OCI-LY1 (cell line): ENCODE results near the gene SDE2.
"Not testable (repeated sequence)": the region's sequence is repeated elsewhere in the genome, so short reads cannot be mapped to it uniquely, and the experiment has no call there.

Experiments
- H2AFZ ChIP-seq: fragments of 200-600 bp; sonication (generic), shearing (Covaris generic); 2 replicates; pipeline ENCODE4 v1.6.0; 2014; ENCODE audit warnings: antibody characterized with exemption, mild to moderate bottlenecking, low read length
- H3F3A ChIP-seq: fragments of 200-600 bp; sonication (generic), shearing (Covaris generic); 2 replicates; pipeline ENCODE4 v1.6.0; 2014; ENCODE audit warnings: mild to moderate bottlenecking, antibody characterized with exemption, low read length, moderate library complexity; ENCODE audit not compliant: insufficient read depth
- H3K27ac ChIP-seq: fragments of 200-600 bp; sonication (generic); 2 replicates; pipeline ENCODE4 v1.5.1; 2014; ENCODE audit warnings: low read length, mixed run types, mild to moderate bottlenecking, low read depth; ENCODE audit not compliant: poor library complexity, severe bottlenecking
- H3K27me3 ChIP-seq: fragments of 200-600 bp; sonication (generic); 2 replicates; pipeline ENCODE4 v1.6.0; 2014; ENCODE audit warnings: antibody characterized with exemption, mild to moderate bottlenecking, low read length, moderate library complexity; ENCODE audit not compliant: insufficient read depth
- H3K36me3 ChIP-seq: fragments of 200-600 bp; sonication (generic); 2 replicates; pipeline ENCODE4 v1.6.1; 2014; ENCODE audit warnings: mild to moderate bottlenecking, antibody characterized with exemption, low read length, moderate library complexity, mixed read lengths; ENCODE audit not compliant: insufficient read depth
- H3K4me1 ChIP-seq: fragments of 200-600 bp; sonication (generic); 2 replicates; pipeline ENCODE4 v1.5.1; 2014; ENCODE audit warnings: mild to moderate bottlenecking, low read length, moderate library complexity; ENCODE audit not compliant: insufficient read depth, severe bottlenecking
- H3K4me2 ChIP-seq: fragments of 200-600 bp; sonication (generic), shearing (Covaris generic); 2 replicates; pipeline ENCODE4 v1.6.1; 2014; ENCODE audit warnings: low read length
- H3K4me3 ChIP-seq: fragments of 200-600 bp; sonication (generic); 2 replicates; pipeline ENCODE4 v1.5.1; 2014; ENCODE audit warnings: low read length, low read depth, mild to moderate bottlenecking, mixed read lengths; ENCODE audit not compliant: poor library complexity, severe bottlenecking
- H3K79me2 ChIP-seq: fragments of 200-600 bp; shearing (Covaris generic); 2 replicates; pipeline ENCODE4 v1.6.1; 2016; ENCODE audit warnings: mixed run types, low read length, mixed read lengths; ENCODE audit not compliant: insufficient read depth
- H3K9ac ChIP-seq: fragments of 200-600 bp; sonication (generic), shearing (Covaris generic); 2 replicates; pipeline ENCODE4 v1.6.1; 2014; ENCODE audit warnings: mild to moderate bottlenecking, low read length, mixed read lengths
- H3K9me2 ChIP-seq: fragments of 200-600 bp; sonication (generic), shearing (Covaris generic); 2 replicates; pipeline ENCODE4 v1.6.1; 2014; ENCODE audit warnings: low read depth, mild to moderate bottlenecking, low read length, mixed read lengths
- H3K9me3 ChIP-seq: fragments of 200-600 bp; shearing (Covaris generic); 2 replicates; pipeline ENCODE4 v1.6.1; 2014; ENCODE audit warnings: low read length, mixed read lengths
- H4K20me1 ChIP-seq: fragments of 200-600 bp; sonication (generic), shearing (Covaris generic); 2 replicates; pipeline ENCODE4 v1.6.0; 2016; ENCODE audit warnings: mild to moderate bottlenecking, low read length; ENCODE audit not compliant: insufficient read depth
- EZH2 ChIP-seq: fragments of 200-600 bp; sonication (generic), shearing (Covaris generic); IDR thresholded peaks from 2 replicates; pipeline ENCODE4 v1.8.0; 2017; ENCODE audit warnings: borderline replicate concordance, mixed run types, mild to moderate bottlenecking, antibody characterized with exemption, low read length, moderate library complexity, mixed read lengths
- TF ChIP-seq, protein P1 (sequence below): fragments of 200-600 bp; sonication (generic), shearing (Covaris generic); IDR thresholded peaks from 2 replicates; pipeline ENCODE4 v1.5.1; 2017; ENCODE audit warnings: mild to moderate bottlenecking, antibody characterized with exemption, low read length, moderate library complexity, mixed read lengths

The SDE2 gene

DNA sequence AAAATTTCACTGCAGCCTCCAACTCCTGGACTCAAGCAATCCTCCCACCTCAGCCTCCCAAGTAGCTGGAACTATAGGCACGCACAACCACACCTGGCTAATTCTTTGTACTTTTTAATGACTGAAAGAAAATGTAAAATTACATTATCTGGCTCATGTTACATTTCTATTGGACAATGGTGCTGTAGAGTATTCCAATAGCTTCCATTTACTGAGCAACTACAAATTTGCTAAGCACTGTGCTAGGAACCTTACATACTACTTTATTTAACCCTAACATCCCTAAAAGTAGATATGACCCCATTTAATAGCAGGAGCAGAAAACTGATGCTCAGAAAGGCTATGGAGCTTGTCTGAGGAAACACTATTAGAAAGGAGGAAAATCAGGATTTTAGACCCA is 19.7 kb downstream of the SDE2 start:
- no peak overlapping the region for H3K9ac ChIP-seq
- H3K4me3 ChIP-seq, result no peak overlapping the region
- H2AFZ ChIP-seq, result no peak overlapping the region
- no peaks in the 10 kb centered on the region for H3K9me2 ChIP-seq
- no peak overlapping the region for H3K27ac ChIP-seq
- peaks cover 60% of the 10 kb centered on the region for H3K36me3 ChIP-seq
- H3K27me3 ChIP-seq, result no peaks in the 10 kb centered on the region
- H3F3A ChIP-seq, result no peaks in the 10 kb centered on the region
- no peaks in the 10 kb centered on the region for H4K20me1 ChIP-seq
- H3K9me3 ChIP-seq, result peaks cover 12% of the 10 kb centered on the region; the same call in 1 of the 2 replicates
- H3K4me1 ChIP-seq, result peaks cover 23% of the 10 kb centered on the region
- H3K79me2 ChIP-seq, result no peaks in the 10 kb centered on the region
- TF ChIP-seq, protein P1, sequence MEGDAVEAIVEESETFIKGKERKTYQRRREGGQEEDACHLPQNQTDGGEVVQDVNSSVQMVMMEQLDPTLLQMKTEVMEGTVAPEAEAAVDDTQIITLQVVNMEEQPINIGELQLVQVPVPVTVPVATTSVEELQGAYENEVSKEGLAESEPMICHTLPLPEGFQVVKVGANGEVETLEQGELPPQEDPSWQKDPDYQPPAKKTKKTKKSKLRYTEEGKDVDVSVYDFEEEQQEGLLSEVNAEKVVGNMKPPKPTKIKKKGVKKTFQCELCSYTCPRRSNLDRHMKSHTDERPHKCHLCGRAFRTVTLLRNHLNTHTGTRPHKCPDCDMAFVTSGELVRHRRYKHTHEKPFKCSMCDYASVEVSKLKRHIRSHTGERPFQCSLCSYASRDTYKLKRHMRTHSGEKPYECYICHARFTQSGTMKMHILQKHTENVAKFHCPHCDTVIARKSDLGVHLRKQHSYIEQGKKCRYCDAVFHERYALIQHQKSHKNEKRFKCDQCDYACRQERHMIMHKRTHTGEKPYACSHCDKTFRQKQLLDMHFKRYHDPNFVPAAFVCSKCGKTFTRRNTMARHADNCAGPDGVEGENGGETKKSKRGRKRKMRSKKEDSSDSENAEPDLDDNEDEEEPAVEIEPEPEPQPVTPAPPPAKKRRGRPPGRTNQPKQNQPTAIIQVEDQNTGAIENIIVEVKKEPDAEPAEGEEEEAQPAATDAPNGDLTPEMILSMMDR, result no peak
- no peak for TF ChIP-seq EZH2
- no peak overlapping the region for H3K4me2 ChIP-seq

DNA sequence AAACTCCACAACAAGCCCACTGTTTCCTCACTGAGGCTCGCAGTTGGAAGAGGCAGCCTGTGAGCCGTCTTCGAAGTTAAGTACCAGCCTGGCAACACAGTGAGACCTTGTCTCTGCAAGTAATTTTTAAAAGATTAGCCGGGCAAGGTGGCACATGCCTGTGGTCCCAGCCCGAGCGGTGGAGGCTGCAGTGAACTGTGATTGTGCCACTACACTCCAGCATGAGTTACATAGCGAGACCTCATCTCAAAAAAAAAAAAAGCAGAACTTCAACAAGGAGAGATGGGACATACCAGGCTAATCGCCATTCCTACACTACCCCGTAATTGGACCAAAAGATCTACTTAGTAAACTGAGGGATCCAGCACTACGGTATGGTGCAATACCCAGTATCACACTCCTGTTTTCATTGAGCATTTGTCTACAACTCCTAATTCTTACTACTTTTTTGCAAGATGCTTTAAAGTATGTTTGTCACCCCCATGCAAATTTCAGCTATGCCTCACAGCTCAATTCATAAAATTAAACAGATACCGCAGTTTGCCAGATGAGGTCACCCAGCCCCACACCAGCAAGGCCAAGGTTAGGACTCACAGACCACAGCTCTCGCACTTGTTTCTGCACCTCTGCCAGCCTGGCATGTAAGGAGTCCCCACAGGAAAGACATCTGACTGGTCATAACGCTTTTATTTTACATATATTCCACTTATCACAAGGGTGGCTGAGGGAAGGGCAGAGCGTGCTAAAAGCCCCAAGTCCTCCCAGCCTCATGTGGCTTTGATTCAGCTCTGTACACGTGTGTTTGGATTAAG is 21.0 kb downstream of the SDE2 start:
- Histone ChIP-seq H3K27me3 (no peaks in the 10 kb centered on the region), H4K20me1 (no peaks in the 10 kb centered on the region), H3K9me2 (no peaks in the 10 kb centered on the region), H3K36me3 (peaks cover 47% of the 10 kb centered on the region), H3K9ac (peak overlapping the region; percentile 38; the same call in 1 of the 2 replicates), H3K9me3 (peaks cover 9% of the 10 kb centered on the region; the same call in 1 of the 2 replicates), H3K4me1 (peaks cover 23% of the 10 kb centered on the region), H3K79me2 (no peaks in the 10 kb centered on the region), H3K4me2 (peak overlapping the region; percentile 24), H3K27ac (peak overlapping the region; percentile 67), H2AFZ (no peak overlapping the region), H3K4me3 (no peak overlapping the region), H3F3A (no peaks in the 10 kb centered on the region)
- TF ChIP-seq, protein P1, result peak; percentile 43; the same call in 1 of the 2 replicates
- TF ChIP-seq EZH2, result no peak

DNA sequence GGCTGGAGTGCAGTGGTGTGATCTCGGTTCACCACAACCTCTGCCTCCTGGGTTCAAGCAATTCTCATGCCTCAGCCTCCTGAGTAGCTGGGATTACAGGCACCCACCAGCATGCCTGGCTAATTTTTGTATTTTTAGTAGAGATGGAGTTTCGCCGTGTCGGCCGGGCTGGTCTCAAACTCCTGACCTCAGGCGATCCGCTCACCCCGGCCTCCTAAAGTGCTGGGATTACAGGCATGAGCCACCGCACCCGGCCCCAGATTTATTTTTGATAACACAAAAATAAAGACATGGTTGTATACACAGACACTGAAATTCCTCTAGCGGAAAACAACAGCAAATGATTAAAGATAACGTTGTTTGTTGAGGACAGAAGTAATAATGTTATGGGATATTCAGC is 24.0 kb downstream of the SDE2 start:
- not testable (repeated sequence) for H3K27ac ChIP-seq, H3F3A ChIP-seq, H2AFZ ChIP-seq, H3K9ac ChIP-seq, H3K79me2 ChIP-seq, H4K20me1 ChIP-seq, H3K9me2 ChIP-seq, H3K9me3 ChIP-seq, H3K27me3 ChIP-seq, H3K4me3 ChIP-seq
- peaks cover 20% of the 10 kb centered on the region for H3K36me3 ChIP-seq
- 0 out of 2 replicates have a peak overlapping the region, but pooled peaks have one; percentile 15 for H3K4me2 ChIP-seq
- H3K4me1 ChIP-seq, result peaks cover 23% of the 10 kb centered on the region

DNA sequence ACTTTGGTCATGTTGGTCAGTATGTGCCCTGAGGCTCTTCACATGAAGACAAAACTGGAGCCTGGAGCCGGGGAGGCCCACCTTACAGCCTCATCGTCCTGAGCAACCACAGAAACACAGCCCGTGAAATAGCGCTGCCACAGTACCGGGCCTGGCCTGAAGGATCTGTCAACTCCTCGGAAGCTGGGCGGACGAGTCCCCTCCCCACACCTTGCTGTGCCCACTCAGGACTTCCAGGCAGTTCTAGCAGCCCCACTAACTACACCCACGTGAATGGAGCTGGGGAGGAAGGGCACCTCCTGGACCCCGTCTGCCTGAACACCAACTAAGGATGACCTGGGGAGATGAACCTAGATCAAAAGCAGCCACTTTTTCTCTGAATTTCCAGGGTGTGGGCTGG is 24.7 kb downstream of the SDE2 start:
- no peaks in the 10 kb centered on the region for H3K9me2 ChIP-seq
- H4K20me1 ChIP-seq, result no peaks in the 10 kb centered on the region
- H3K27me3 ChIP-seq, result no peaks in the 10 kb centered on the region
- peaks cover 13% of the 10 kb centered on the region for H3K36me3 ChIP-seq
- no peak overlapping the region for H2AFZ ChIP-seq
- TF ChIP-seq, protein P1, result no peak
- no peak for TF ChIP-seq EZH2
- no peak overlapping the region for H3K9ac ChIP-seq
- no peaks in the 10 kb centered on the region for H3K9me3 ChIP-seq
- H3K79me2 ChIP-seq, result no peaks in the 10 kb centered on the region
- H3K4me3 ChIP-seq, result no peak overlapping the region
- H3K27ac ChIP-seq, result no peak overlapping the region
- H3F3A ChIP-seq, result no peaks in the 10 kb centered on the region
- no peak overlapping the region for H3K4me2 ChIP-seq
- H3K4me1 ChIP-seq, result peaks cover 23% of the 10 kb centered on the region
